ENCODE measurements around the gene RUFY1. TPM values are rescaled to one million over a fixed set of nuclear protein-coding genes. Genes with fewer than 3 reads are reported as not detected.

The RUFY1 gene
- total and polyA plus RNA-seq, 2 of the 13 experiments (the other 11 are each of a cell fraction or from before 2014, with no cell fraction given) = 19.9 to 31.9 TPM

GRCh38 chr5:179623003-179623905 lies 72.9 kb downstream of the RUFY1 start, which contains the start of gene HNRNPH1 (continued):
- TF ChIP-seq ZNF30 (CRISPR knock-in tag; IDR thresholded peaks at IDR 0.05) (no peak), MLLT10 (CRISPR knock-in tag; IDR thresholded peaks at IDR 0.05) (no peak), SOX6 (IDR thresholded peaks at IDR 0.05) (no peak), SOX6 (CRISPR knock-in tag; IDR thresholded peaks at IDR 0.05) (peak; percentile 64), THAP9 (CRISPR knock-in tag; IDR thresholded peaks at IDR 0.05; ENCODE audit: borderline replicate concordance) (peak; percentile 62), MIER3 (CRISPR knock-in tag; IDR thresholded peaks at IDR 0.05; ENCODE audit: borderline replicate concordance) (no peak; the same call in 1 of the 2 replicates), NCOA5 (CRISPR knock-in tag; IDR thresholded peaks at IDR 0.05) (no peak), MAF1 (CRISPR knock-in tag; IDR thresholded peaks at IDR 0.05; ENCODE audit: borderline replicate concordance) (0 out of 2 replicates have a peak, but pooled peaks have one; percentile 28), SIN3A (IDR thresholded peaks at IDR 0.05; ENCODE audit: borderline replicate concordance, low read depth, low read length) (peak; percentile 62; the same call in 1 of the 2 replicates), ZNF883 (CRISPR knock-in tag; IDR thresholded peaks at IDR 0.05; ENCODE audit: not compliant biosample characterization) (peak; percentile 70), ZNF441 (CRISPR knock-in tag; IDR thresholded peaks at IDR 0.05; ENCODE audit: borderline replicate concordance) (peak; percentile 59), ZFP62 (CRISPR knock-in tag; IDR thresholded peaks at IDR 0.05) (no peak), ZNF512B (CRISPR knock-in tag; IDR thresholded peaks at IDR 0.05; ENCODE audit: borderline replicate concordance) (no peak), REPIN1 (CRISPR knock-in tag; IDR thresholded peaks at IDR 0.05; ENCODE audit: borderline replicate concordance, low read depth) (peak; percentile 81), MEIS2 (CRISPR knock-in tag; IDR thresholded peaks at IDR 0.05) (peak; percentile 56; the same call in 1 of the 2 replicates), SUZ12 (IDR thresholded peaks at IDR 0.05; ENCODE audit: low read depth, low read length) (no peak), ESRRA (CRISPR knock-in tag; IDR thresholded peaks at IDR 0.05; ENCODE audit: low read depth) (0 out of 2 replicates have a peak, but pooled peaks have one; percentile 34), HMGXB4 (CRISPR knock-in tag; IDR thresholded peaks at IDR 0.05; ENCODE audit: borderline replicate concordance in 1 of 2, low read depth in 1 of 2) (peak; percentile 73 to 87), ATAD3A (CRISPR knock-in tag; IDR thresholded peaks at IDR 0.05) (no peak), AHR (CRISPR knock-in tag; IDR thresholded peaks at IDR 0.05) (peak; percentile 91), ZFP36L1 (CRISPR knock-in tag; IDR thresholded peaks at IDR 0.05) (peak; percentile 1; the same call in 1 of the 2 replicates), FOXA1 (IDR thresholded peaks at IDR 0.05) (no peak), FOXA1 (CRISPR knock-in tag; IDR thresholded peaks at IDR 0.05) (0 out of 2 replicates have a peak, but pooled peaks have one; percentile 23)
